GM18868 (cell line): ENCODE data around the gene GDF15.
"Not testable (repeated sequence)": the region's sequence is repeated elsewhere in the genome, so short reads cannot be mapped to it uniquely, and the experiment has no call there.

ENCODE experiments used
- ATAC-seq: cut with Tn5 transposase; IDR thresholded peaks from one replicate; pipeline ENCODE4 v1.9.1; 2021; ENCODE audit warnings: mild to moderate bottlenecking, moderate library complexity; ENCODE audit not compliant: unreplicated experiment

The GDF15 gene, protein sequence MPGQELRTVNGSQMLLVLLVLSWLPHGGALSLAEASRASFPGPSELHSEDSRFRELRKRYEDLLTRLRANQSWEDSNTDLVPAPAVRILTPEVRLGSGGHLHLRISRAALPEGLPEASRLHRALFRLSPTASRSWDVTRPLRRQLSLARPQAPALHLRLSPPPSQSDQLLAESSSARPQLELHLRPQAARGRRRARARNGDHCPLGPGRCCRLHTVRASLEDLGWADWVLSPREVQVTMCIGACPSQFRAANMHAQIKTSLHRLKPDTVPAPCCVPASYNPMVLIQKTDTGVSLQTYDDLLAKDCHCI

DNA sequence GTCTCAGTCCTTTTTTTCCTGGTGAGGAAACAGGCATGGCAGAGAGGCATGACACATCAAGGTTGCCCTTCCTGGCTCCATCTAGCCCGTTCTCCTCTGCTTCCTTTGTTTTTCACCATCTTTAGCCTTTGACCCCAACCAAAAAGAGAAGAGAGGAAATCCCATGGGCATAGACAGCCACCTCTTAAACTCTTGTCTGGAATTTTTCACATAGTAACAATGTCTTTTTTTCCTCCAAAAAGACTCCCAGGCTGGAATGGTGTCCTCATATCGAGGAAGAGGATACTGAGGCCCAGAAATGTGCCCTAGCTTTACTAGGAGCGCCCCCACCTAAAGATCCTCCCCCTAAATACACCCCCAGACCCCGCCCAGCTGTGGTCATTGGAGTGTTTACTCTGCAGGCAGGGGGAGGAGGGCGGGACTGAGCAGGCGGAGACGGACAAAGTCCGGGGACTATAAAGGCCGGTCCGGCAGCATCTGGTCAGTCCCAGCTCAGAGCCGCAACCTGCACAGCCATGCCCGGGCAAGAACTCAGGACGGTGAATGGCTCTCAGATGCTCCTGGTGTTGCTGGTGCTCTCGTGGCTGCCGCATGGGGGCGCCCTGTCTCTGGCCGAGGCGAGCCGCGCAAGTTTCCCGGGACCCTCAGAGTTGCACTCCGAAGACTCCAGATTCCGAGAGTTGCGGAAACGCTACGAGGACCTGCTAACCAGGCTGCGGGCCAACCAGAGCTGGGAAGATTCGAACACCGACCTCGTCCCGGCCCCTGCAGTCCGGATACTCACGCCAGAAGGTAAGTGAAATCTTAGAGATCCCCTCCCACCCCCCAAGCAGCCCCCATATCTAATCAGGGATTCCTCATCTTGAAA lies at the start of gene GDF15:
Gene GDF15 (plus strand): TSS at position 484 of the 868 bp plus-strand sequence. CDS start 32 bp downstream, at position 516.
- no peak for ATAC-seq

GRCh38 chr19:18338541-18338940 lies 47.4 kb upstream of the GDF15 start:
- ATAC-seq, result no peak

- no peak for ATAC-seq
Observed at GRCh38 chr19:18339723-18340122, 46.2 kb upstream of the GDF15 start.

DNA sequence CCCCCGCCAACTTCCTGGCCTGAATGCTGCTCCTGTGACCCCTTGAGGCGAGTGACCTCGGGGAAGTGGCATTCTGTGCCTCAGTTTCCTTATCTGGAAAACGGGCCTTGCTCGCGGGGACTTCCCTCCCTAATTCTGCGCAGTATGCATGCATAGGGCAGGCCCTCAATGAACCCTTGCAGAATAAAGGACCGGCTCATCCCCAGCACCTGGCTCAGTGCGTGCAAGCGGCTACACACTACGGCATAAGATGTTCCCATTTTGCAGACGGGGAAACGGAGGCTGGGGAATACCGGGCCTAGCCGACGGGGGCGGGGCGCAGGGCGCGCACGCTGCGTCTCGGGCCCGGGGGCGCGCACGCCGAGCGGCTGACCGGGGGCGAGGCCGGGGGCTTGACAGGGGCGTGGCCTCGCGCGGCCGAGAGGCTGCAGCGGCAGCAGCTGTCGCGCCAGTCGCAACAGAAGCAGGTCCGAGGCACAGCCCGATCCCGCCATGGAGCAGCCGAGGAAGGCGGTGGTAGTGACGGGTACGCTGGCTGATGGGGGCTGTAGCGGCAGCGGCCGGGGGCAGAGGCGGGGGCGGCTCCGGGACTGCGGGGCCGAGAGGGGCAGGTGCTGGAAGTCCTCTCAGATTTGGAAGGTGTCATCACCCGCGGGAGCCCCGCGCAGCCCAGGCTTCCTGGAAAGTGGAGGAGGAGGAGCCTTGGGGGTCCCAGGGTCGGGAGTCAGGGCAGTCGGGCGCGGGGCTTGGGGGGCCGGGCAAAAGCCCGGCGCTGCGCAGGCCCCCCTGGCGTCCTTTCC lies 45.6 kb upstream of the GDF15 start, which contains the start of gene PGPEP1:
Gene PGPEP1 (plus strand): TSS at position 409 of the 800 bp plus-strand sequence. CDS start 84 bp downstream, at position 493.
- peak; percentile 45 for ATAC-seq

GRCh38 chr19:18340990-18341868 lies 44.7 kb upstream of the GDF15 start:
- ATAC-seq, result peak; percentile 51

DNA sequence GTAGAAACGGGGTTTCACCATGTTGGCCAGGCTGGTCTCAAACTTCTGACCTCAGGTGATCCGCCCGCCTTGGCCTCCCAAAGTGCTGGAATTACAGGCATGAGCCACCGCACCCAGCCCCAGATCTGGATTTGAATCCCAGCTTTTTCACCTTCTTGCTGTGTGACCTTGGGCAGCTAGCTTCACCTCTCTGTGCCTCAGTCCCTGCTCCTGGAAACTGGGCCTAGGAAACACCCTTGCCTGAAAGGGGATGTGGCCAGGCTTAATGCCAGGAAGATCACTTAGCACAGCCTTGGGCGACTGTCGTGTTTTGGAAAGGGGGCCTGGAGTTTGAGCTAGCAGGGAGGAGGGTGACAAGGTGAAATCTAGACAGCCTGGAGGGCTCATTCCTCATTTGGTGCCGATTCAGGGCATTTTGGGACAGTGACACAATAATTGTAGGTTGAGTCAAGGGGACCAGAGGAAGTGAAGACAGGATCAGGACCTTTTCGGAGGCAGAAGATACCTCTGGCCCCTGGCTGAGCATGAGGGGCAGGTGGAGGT lies 43.8 kb upstream of the GDF15 start:
- ATAC-seq, result no peak

- ATAC-seq, result no peak
Observed at GRCh38 chr19:18344582-18344950, 41.4 kb upstream of the GDF15 start.

- no peak for ATAC-seq
Observed at GRCh38 chr19:18345296-18345695, 40.7 kb upstream of the GDF15 start.

DNA sequence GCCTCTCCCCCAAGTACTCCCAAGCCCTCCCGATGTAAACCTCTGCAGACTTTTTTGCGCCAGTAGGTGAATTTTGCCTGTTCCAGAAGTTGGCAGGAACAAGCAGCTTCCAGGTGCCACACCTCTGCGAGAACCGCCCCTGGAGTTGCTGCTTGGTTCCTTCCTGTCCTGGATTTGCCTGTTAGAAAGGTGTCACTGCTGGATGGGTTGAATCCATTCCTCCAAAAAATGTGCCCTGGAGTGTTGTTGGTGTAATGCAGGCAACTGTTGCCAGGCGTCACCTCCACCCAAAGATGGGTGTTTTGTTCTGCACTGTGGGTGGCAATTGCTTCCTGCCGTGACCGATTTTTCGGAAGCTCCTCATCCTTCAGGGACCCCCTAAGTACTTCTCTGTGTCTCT lies 39.9 kb upstream of the GDF15 start:
- no peak for ATAC-seq

DNA sequence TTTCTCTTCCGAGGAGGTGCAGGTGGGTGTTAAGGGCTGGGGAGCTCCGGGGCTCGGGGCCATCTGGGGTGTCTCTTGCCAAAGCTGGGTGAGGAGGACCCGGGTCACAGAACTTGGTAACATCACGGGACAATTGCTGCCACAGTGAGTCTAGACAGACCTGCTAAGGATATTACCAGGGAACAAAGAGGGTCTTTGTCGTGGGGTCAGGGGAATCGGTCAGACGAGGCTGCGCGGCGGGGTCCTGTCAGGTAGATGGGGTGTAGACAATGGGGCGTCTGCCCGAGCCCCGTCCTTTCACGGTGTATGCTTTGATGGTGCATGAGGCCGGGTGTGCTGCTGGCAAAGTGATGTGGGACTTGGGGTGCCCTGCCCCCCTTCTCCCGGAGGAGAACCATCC lies 37.8 kb upstream of the GDF15 start:
- no peak for ATAC-seq

- not testable (repeated sequence) for ATAC-seq
Observed at GRCh38 chr19:18348818-18349339, 37.1 kb upstream of the GDF15 start.

DNA sequence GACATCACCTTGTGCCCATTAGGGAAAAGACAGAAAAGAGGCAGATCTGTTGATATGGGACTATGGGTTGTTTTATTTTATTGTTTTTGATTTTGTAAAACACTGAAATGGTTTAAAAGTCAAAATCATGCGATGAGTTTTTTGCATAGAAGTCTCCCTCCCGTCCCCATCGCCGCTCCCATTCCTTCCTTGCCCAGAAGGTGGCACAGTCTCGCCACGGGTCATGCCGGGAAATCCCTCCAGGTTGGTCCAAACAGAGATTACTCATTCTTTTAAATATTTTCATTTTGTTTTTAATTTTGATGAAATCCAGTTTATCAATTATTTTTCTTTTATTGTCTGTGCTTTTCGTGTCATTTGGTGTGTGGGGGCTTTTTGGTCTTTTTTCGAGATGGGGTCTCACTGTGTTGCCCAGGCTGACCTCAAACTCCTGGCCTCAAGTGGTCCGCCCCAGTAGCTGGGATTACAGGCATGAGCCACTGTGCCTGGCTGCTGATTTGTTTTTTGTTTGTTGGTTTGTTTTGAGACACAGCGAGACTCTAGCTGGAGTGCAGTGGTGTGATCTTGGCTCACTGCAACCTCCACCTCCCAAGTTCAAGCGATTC lies 36.3 kb upstream of the GDF15 start:
- ATAC-seq, result no peak

DNA sequence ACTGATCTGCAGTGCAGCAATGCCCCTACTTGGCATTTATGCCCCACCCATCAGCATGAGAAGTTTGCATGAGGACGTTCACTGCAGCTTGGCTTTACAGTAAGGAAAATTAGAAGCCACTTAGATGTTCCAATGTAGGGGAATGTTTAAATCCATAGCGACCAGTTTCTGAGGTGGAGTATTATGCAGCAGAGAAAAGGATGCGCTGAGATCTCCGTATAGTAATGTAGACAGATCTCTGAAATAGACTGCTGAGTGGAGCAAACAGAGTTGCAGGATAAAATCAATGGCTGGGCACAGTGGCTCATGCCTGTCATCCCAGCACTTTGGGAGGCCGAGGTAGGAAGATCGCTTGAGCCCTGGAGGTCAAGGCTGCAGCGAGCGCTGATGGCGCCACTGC lies 35.5 kb upstream of the GDF15 start:
- ATAC-seq, result no peak

DNA sequence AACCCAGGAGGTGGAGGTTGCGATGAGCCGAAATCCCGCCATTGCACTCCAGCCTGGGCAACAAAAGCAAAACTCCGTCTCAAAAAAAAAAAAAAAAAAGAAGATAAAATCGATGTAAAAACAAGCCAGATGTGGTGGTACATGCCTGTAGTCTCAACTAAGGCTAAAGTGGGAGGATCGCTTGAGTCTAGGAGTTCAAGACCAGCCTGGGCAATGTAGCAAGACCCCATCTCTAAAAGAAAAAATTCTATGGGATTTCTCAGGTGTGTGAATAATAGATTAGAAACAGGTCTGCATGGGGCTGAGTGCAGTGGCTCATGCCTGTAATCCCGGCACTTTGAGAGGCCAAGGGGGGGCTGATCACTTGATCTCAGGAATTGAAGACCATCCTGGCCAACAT lies 34.4 kb upstream of the GDF15 start:
- no peak for ATAC-seq

- ATAC-seq, result no peak
Observed at GRCh38 chr19:18353378-18354005, 32.5 kb upstream of the GDF15 start.

GRCh38 chr19:18354743-18355142 lies 31.2 kb upstream of the GDF15 start:
- ATAC-seq, result not testable (repeated sequence)

DNA sequence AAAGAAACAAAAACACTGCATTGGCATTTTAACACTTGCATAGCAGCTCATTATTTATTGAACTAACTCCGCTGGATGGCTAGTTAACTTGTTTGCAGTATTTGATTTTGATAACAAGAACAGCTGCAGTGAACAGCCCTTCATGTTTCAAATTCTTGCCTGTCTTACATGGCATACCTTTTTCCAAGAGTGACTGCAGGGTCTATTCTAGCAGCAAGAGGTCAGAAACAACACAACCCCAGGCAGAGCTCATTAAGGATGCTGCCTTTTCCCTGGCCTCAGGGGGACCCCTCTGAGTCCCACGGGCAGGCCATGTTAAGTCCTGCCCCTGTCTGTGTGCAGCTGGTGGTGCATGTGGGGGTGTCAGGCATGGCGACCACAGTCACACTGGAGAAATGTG lies 28.9 kb upstream of the GDF15 start:
- no peak for ATAC-seq

DNA sequence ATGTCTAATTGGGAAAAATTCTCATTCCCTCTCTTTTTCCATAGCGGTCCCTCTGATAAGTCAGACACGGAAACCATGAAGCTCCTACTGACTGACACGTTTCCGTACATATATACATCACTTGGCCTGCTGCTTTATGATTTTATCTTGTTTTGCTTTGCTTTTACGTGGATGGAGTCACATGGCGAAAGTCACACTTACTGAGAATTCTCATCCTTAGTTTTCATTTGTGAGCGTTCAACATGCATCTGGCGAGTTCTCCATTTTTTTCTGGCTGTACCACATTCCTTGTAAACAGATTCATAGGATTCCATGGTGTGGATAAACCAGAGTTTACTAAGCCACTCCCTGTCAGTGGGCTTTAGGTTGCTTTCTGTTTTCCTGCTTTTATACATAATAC lies 24.3 kb upstream of the GDF15 start:
- ATAC-seq, result no peak
